Ishikawa (cell line): ENCODE measurements around the gene PADI1.

Experiments used
- CEBPB ChIP-seq: IDR thresholded peaks from 2 replicates; pipeline ENCODE4 v1.6.1; 2012
- CREB1 ChIP-seq: IDR thresholded peaks from 2 replicates; pipeline ENCODE4 v1.6.1; 2012; ENCODE audit warnings: low read depth
- EGR1 ChIP-seq: IDR thresholded peaks from 2 replicates; pipeline ENCODE4 v1.6.1; 2012
- EP300 ChIP-seq: IDR thresholded peaks from 2 replicates; pipeline ENCODE4 v1.6.1; 2012; ENCODE audit warnings: borderline replicate concordance
- FOXM1 ChIP-seq: IDR thresholded peaks from 2 replicates; pipeline ENCODE4 v1.6.1; 2012; ENCODE audit warnings: low read depth, borderline replicate concordance
- MAX ChIP-seq: IDR thresholded peaks from 2 replicates; pipeline ENCODE4 v1.6.1; 2012
- NFIC ChIP-seq: IDR thresholded peaks from 2 replicates; pipeline ENCODE4 v1.6.1; 2012
- RAD21 ChIP-seq: IDR thresholded peaks from 2 replicates; pipeline ENCODE4 v1.6.1; 2012; ENCODE audit warnings: low read depth
- REST ChIP-seq: IDR thresholded peaks from 2 replicates; pipeline ENCODE4 v1.6.1; 2012; ENCODE audit warnings: low read depth, mild to moderate bottlenecking
- TAF1 ChIP-seq: IDR thresholded peaks from 2 replicates; pipeline ENCODE4 v1.6.1; 2012; ENCODE audit warnings: low read depth, mild to moderate bottlenecking
- TCF12 ChIP-seq: IDR thresholded peaks from 2 replicates; pipeline ENCODE4 v1.6.1; 2012; ENCODE audit warnings: low read depth
- TEAD4 ChIP-seq: IDR thresholded peaks from 2 replicates; pipeline ENCODE4 v1.6.1; 2012
- USF1 ChIP-seq: IDR thresholded peaks from 2 replicates; pipeline ENCODE4 v1.6.1; 2012
- YY1 ChIP-seq: IDR thresholded peaks from 2 replicates; pipeline ENCODE4 v1.6.1; 2012; ENCODE audit warnings: low read depth
- ZBTB7A ChIP-seq: IDR thresholded peaks from 2 replicates; pipeline ENCODE4 v1.6.1; 2012; ENCODE audit warnings: low read depth

PADI1 gene

GRCh38 chr1:17236779-17237560 is 32.0 kb downstream of the PADI1 start:
- TF ChIP-seq RAD21 (peak; percentile 100), FOXM1 (no peak), TAF1 (no peak), NFIC (peak; percentile 89), TCF12 (peak; percentile 80; the same call in 1 of the 2 replicates), CREB1 (no peak), USF1 (peak; percentile 46), CEBPB (no peak), YY1 (0 out of 2 replicates have a peak, but pooled peaks have one; percentile 41), EGR1 (no peak), TEAD4 (peak; percentile 59), ZBTB7A (peak; percentile 51; the same call in 1 of the 2 replicates), REST (no peak), MAX (peak; percentile 72), EP300 (peak; percentile 62; the same call in 1 of the 2 replicates)

- TF ChIP-seq ZBTB7A (no peak), EGR1 (no peak), CEBPB (no peak), RAD21 (no peak), TEAD4 (no peak), YY1 (no peak), TCF12 (no peak; the same call in 1 of the 2 replicates), NFIC (no peak), MAX (no peak), USF1 (no peak)
Measured at GRCh38 chr1:17237561-17237903, 32.6 kb downstream of the PADI1 start.

GRCh38 chr1:17239420-17239819 is 34.5 kb downstream of the PADI1 start:
- TF ChIP-seq RAD21 = no peak; the same call in 1 of the 2 replicates
- TF ChIP-seq TCF12 = no peak
- no peak for TF ChIP-seq MAX
- TF ChIP-seq FOXM1 = 0 out of 2 replicates have a peak, but pooled peaks have one; percentile 16
- peak; percentile 75 for TF ChIP-seq YY1
- TF ChIP-seq ZBTB7A = 0 out of 2 replicates have a peak, but pooled peaks have one; percentile 40

- no peak for TF ChIP-seq NFIC
- TF ChIP-seq TCF12 = no peak
- no peak for TF ChIP-seq ZBTB7A
- no peak for TF ChIP-seq REST
- no peak for TF ChIP-seq TEAD4
- no peak for TF ChIP-seq USF1
- no peak for TF ChIP-seq MAX
- no peak for TF ChIP-seq EGR1
- no peak for TF ChIP-seq FOXM1
Measured at GRCh38 chr1:17243274-17243673, 38.3 kb downstream of the PADI1 start.
